Right cardiac atrium (tissue), 5 donors: ENCODE measurements around the gene C17orf50. TPM values are rescaled to one million over a fixed set of nuclear protein-coding genes. Genes with fewer than 3 reads are reported as not detected.
"Not testable (repeated sequence)": the region's sequence is repeated elsewhere in the genome, so short reads cannot be mapped to it uniquely, and the experiment has no call there.

ENCODE experiments used
- ATAC-seq, 2 donors: fragments of 200-7000 bp; cut with Tn5 transposase; one replicate each; pipeline versions ENCODE4 v1.8.0 to v1.9.1; 2020; ENCODE audit warnings: moderate library complexity in 2 of 2, mild to moderate bottlenecking in 1 of 2
- DNase-seq, 3 donors: peaks; one replicate each; pipeline ENCODE4 v3.0.0-alpha.2; 2020
- H3K27ac ChIP-seq: one replicate; pipeline ENCODE4 v1.5.1; 2013; ENCODE audit warnings: mild to moderate bottlenecking, low read length, control low read depth, moderate library complexity
- H3K27me3 ChIP-seq: one replicate; pipeline ENCODE4 v1.6.1; 2013; ENCODE audit not compliant: control insufficient read depth, insufficient read depth
- H3K4me1 ChIP-seq: one replicate; pipeline ENCODE4 v1.6.1; 2013; ENCODE audit warnings: low read length; ENCODE audit not compliant: control insufficient read depth, insufficient read depth
- H3K4me3 ChIP-seq: one replicate; pipeline ENCODE4 v1.5.1; 2013; ENCODE audit warnings: low read length, control low read depth
- H3K9me3 ChIP-seq: one replicate; pipeline ENCODE4 v1.6.1; 2013; ENCODE audit warnings: low read length; ENCODE audit not compliant: control insufficient read depth
- WGBS: extraction: QIAGEN DNeasy Blood & Tissue Kit; methylation state at CpG from one replicate; pipeline ENCODE4 v1.1.7; 2013; 5-methylcytosine and 5-hydroxymethylcytosine counted together
- intact Hi-C, 4 donors: fragments of 100-400 bp; cut with DNase I; formaldehyde crosslinking; loops; one replicate each; pipeline versions ENCODE4 v1.11.0 to v1.14.0; 2022 to 2023
- polyA plus RNA-seq: library from polyadenylated mRNA; stranded (reverse); fragments of 200-250 nt; gene quantifications from one replicate; pipeline ENCODE4 v1.2.3, GENCODE V29; 2013
- total RNA-seq, 4 donors: library from RNA; stranded (reverse); fragmentation: NEBNext Ultra II Directional; extraction: Animal tissue kit (Norgen Biotek cat#: 25700); gene quantifications; one replicate each; pipeline ENCODE4 v1.2.1, GENCODE V29; 2021
- donor health status: healthy with polysubstance abuse.
- donor health status: DM: no; HTN: yes; CAD: no.
- donor health status: DM: no; HTN: no; CAD: no.
- donor health status: DM: no; HTN: yes; CAD: no; lungs with severe emphysema.
- donor health status: DM: yes; HTN: yes; CAD: no.

The C17orf50 gene
- total and polyA plus RNA-seq, 5 donors: 0.14 TPM; not detected in 4

GRCh38 chr17:35745246-35745645, 15.4 kb upstream of the C17orf50 start:
- WGBS: 83% methylated on average over 7 of the region's 7 CpGs
- Histone ChIP-seq H3K4me1 (peaks cover 1% of the 10 kb centered on the region), H3K4me3 (no peak overlapping the region), H3K27me3 (no peaks in the 10 kb centered on the region), H3K9me3 (no peaks in the 10 kb centered on the region), H3K27ac (no peak overlapping the region)
- DNase-seq: no peak
- no peak for ATAC-seq
- intact Hi-C loops: loop anchor here (5.0 to 10.0 kb wide), 5 partner anchors 80 to 430 kb away; no protein-coding TSS in a partner anchor

- DNase-seq: no peak
- H3K4me3 ChIP-seq: no peak overlapping the region
- intact Hi-C loops: loop anchor here (2.0 to 10.0 kb wide), 6 partner anchors 81 to 431 kb away; no protein-coding TSS in a partner anchor
- no peak for ATAC-seq
- no peaks in the 10 kb centered on the region for H3K27me3 ChIP-seq
- H3K27ac ChIP-seq: no peak overlapping the region
- H3K4me1 ChIP-seq: peaks cover 1% of the 10 kb centered on the region
- no peaks in the 10 kb centered on the region for H3K9me3 ChIP-seq
- WGBS: 84% methylated on average over 15 of the region's 15 CpGs
Observed at GRCh38 chr17:35745749-35746320, 14.9 kb upstream of the C17orf50 start.

DNA sequence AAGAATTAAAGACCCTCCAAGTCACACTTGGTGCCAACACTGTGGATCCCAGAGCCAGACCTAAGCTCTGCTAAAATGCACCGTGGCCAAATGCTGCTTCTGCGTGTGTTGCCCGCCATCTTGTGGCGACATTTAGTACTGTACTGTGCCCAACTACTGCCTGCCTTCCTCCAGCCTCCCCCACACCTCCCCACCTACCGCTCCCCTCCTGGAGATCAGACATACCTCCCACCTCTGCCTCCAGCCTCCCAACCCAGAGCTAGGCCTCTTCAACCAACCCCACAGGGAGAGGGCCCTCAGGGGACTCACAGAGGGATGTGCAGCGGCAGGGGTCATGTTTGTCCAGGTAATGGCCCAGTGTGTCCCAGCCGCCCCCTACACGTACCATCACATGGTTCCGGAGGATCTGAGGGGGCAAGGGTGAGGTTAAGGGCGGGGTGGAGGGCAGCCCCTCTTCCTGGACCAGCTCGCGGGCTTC, 13.1 kb upstream of the C17orf50 start:
- intact Hi-C loops: loop anchor here (2.0 to 10.0 kb wide), 6 partner anchors 83 to 433 kb away; no protein-coding TSS in a partner anchor
- Histone ChIP-seq H3K9me3 (no peaks in the 10 kb centered on the region), H3K4me1 (peaks cover 1% of the 10 kb centered on the region), H3K27me3 (no peaks in the 10 kb centered on the region), H3K27ac (no peak overlapping the region), H3K4me3 (no peak overlapping the region)
- DNase-seq (peak; percentile 74 to 91 (median 84)), ATAC-seq (peak; percentile 69 to 73)
- WGBS: 26% methylated on average over 12 of the region's 12 CpGs

DNA sequence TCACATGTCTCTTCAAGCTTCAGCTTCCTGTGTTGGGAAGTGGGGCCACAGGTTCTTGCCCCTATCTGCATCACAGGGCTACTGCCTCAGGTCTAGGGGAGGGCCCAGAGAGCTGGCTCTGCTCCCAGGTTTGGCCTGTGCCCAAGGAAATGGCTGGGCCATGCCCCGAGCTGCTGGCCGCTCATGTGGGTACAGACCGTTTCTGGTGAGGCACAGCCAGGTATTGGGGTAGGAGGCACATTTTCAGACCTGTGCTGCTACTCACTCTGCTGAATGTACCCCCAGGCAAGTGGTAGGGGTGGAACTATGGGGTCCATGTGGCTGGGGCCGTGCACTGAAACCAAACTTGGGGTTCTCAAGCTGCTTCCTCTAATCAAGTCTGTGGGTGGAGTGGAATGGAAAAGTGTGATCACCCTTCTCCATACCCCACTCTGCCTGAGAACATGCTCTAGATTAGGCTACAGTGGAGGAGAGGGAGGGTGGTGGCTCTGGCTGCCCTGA, 12.3 kb upstream of the C17orf50 start:
- ATAC-seq: peak in 1 of 2 donors; percentile 9
- no peaks in the 10 kb centered on the region for H3K27me3 ChIP-seq

GRCh38 chr17:35748979-35749378, 11.7 kb upstream of the C17orf50 start:
- Histone ChIP-seq H3K27me3 (no peaks in the 10 kb centered on the region), H3K4me1 (peaks cover 1% of the 10 kb centered on the region), H3K9me3 (no peaks in the 10 kb centered on the region), H3K4me3 (no peak overlapping the region), H3K27ac (no peak overlapping the region)
- intact Hi-C loops: loop anchor here (5.0 to 10.0 kb wide), 5 partner anchors 84 to 434 kb away; no protein-coding TSS in a partner anchor
- ATAC-seq (no peak), DNase-seq (peak in 1 of 3 donors; percentile 26)
- 81% methylated on average over 6 of the region's 6 CpGs for WGBS

More for the DNA sequence above, 12.3 kb upstream of the C17orf50 start:
- intact Hi-C loops: loop anchor here (5.0 to 10.0 kb wide), 5 partner anchors 84 to 434 kb away; no protein-coding TSS in a partner anchor
- Histone ChIP-seq H3K4me1 (peaks cover 1% of the 10 kb centered on the region), H3K4me3 (no peak overlapping the region), H3K27ac (no peak overlapping the region), H3K9me3 (no peaks in the 10 kb centered on the region)
- WGBS: 19% methylated on average over 4 of the region's 4 CpGs
- DNase-seq: peak in 2 of 3 donors; percentile 39 to 66

- peaks cover 1% of the 10 kb centered on the region for H3K4me1 ChIP-seq
- H3K9me3 ChIP-seq: no peaks in the 10 kb centered on the region
- H3K27ac ChIP-seq: no peak overlapping the region
- ATAC-seq (peak; percentile 2 to 16), DNase-seq (peak in 1 of 3 donors; percentile 69)
- no peak overlapping the region for H3K4me3 ChIP-seq
- no peaks in the 10 kb centered on the region for H3K27me3 ChIP-seq
- intact Hi-C loops: loop anchor here (5.0 to 10.0 kb wide), 5 partner anchors 85 to 435 kb away; no protein-coding TSS in a partner anchor
- 5% methylated on average over 35 of the region's 35 CpGs for WGBS
Observed at GRCh38 chr17:35749560-35750412, 10.9 kb upstream of the C17orf50 start.

DNA sequence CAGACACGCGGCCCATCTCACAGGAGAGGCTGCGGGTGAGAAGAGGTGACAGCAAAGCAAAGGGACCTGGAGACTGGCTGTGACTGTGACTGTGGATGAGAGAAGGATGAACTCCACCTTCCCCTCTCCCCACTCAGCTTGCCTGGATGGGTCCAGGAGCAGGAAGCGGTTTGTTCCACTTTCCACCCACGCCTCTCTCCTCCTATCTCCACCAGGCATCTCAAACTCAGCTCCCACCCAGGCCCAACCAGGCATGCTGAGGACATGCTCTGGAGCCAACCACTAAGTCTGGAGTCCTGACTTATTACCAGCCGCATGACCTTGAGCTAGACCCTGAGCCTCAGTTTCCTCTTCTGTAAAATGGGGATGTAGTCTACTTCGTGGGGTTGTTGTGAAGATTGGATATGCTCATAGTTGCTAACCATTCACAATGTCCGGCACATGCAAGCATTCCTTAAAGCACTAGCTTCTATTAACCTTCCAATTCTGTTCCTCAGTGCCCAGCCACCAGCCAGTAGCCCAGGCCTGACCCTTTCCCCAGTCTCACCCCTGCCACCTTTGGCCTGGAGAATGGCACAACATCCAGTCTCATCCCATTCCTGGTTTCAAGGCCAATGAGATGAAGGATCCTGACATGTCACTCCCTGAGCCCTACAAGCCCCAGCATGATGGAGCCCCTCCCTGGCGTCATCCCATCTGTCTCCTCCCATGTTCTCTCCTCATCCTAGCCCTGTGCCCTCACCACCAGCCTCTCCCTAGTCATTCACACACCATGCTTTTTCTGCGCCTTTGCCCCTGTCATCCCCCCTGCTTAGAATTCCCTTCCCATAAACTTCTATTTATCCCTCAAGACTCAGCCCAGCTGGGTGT, 9.9 kb upstream of the C17orf50 start:
- WGBS: 74% methylated on average over 10 of the region's 10 CpGs
- no peaks in the 10 kb centered on the region for H3K27me3 ChIP-seq
- H3K4me1 ChIP-seq: peaks cover 1% of the 10 kb centered on the region
- H3K4me3 ChIP-seq: no peak overlapping the region
- intact Hi-C loops: no loop called here
- no peak overlapping the region for H3K27ac ChIP-seq
- ATAC-seq (peak in 1 of 2 donors; percentile 3), DNase-seq (no peak)
- no peaks in the 10 kb centered on the region for H3K9me3 ChIP-seq

- H3K9me3 ChIP-seq, H3K27ac ChIP-seq, H3K27me3 ChIP-seq, DNase-seq, intact Hi-C loops, H3K4me3 ChIP-seq, H3K4me1 ChIP-seq: not testable (repeated sequence)
- 62% methylated on average over 4 of the region's 4 CpGs for WGBS
- peak in 1 of 2 donors; percentile 43 for ATAC-seq
Observed at GRCh38 chr17:35751541-35751940, 9.1 kb upstream of the C17orf50 start.

- peaks cover 1% of the 10 kb centered on the region for H3K4me1 ChIP-seq
- H3K9me3 ChIP-seq: no peaks in the 10 kb centered on the region
- ATAC-seq (no peak), DNase-seq (no peak)
- no peak overlapping the region for H3K27ac ChIP-seq
- intact Hi-C loops: no loop called here
- 52% methylated on average over 16 of the region's 16 CpGs for WGBS
- no peaks in the 10 kb centered on the region for H3K27me3 ChIP-seq
- H3K4me3 ChIP-seq: no peak overlapping the region
Observed at GRCh38 chr17:35752471-35752870, 8.2 kb upstream of the C17orf50 start.
